Stromal cell of bone marrow (primary cell): ENCODE results near the gene MCF2L2.

Experiments used
- DNase-seq: peaks from one replicate; pipeline ENCODE4 v3.0.0-alpha.2; 2012; ENCODE audit warnings: low read depth

The MCF2L2 gene

GRCh38 chr3:183369627-183370026 is 58.8 kb downstream of the MCF2L2 start:
- DNase-seq = no peak

- DNase-seq = no peak
Measured at GRCh38 chr3:183369117-183369516, 59.3 kb downstream of the MCF2L2 start.

- no peak for DNase-seq
Measured at GRCh38 chr3:183360971-183361624, 67.3 kb downstream of the MCF2L2 start.

- no peak for DNase-seq
Measured at GRCh38 chr3:183359036-183359435, 69.4 kb downstream of the MCF2L2 start.

GRCh38 chr3:183357564-183358079 is 70.8 kb downstream of the MCF2L2 start:
- DNase-seq = no peak

GRCh38 chr3:183356920-183357319 is 71.5 kb downstream of the MCF2L2 start:
- no peak for DNase-seq

- no peak for DNase-seq
Measured at GRCh38 chr3:183354874-183355273, 73.5 kb downstream of the MCF2L2 start.

GRCh38 chr3:183354325-183354831 is 74.0 kb downstream of the MCF2L2 start:
- DNase-seq = no peak

GRCh38 chr3:183353421-183353820 is 75.0 kb downstream of the MCF2L2 start:
- DNase-seq = no peak

GRCh38 chr3:183350164-183350563 is 78.3 kb downstream of the MCF2L2 start:
- no peak for DNase-seq

- DNase-seq = no peak
Measured at GRCh38 chr3:183349421-183350157, 78.8 kb downstream of the MCF2L2 start.

- no peak for DNase-seq
Measured at GRCh38 chr3:183342824-183343223, 85.6 kb downstream of the MCF2L2 start.

- DNase-seq = no peak
Measured at GRCh38 chr3:183341545-183342288, 86.7 kb downstream of the MCF2L2 start.

- no peak for DNase-seq
Measured at GRCh38 chr3:183340222-183340621, 88.2 kb downstream of the MCF2L2 start.

- no peak for DNase-seq
Measured at GRCh38 chr3:183339461-183340086, 88.8 kb downstream of the MCF2L2 start.

GRCh38 chr3:183338520-183338919 is 89.9 kb downstream of the MCF2L2 start:
- DNase-seq = no peak

- DNase-seq = no peak
Measured at GRCh38 chr3:183332487-183332886, 95.9 kb downstream of the MCF2L2 start.

GRCh38 chr3:183331498-183331897 is 96.9 kb downstream of the MCF2L2 start:
- no peak for DNase-seq

GRCh38 chr3:183330881-183331280 is 97.5 kb downstream of the MCF2L2 start:
- DNase-seq = no peak

- no peak for DNase-seq
Measured at GRCh38 chr3:183329543-183329942, 98.9 kb downstream of the MCF2L2 start.

- no peak for DNase-seq
Measured at GRCh38 chr3:183328823-183329222, 99.6 kb downstream of the MCF2L2 start.

GRCh38 chr3:183328164-183328563 is 100.3 kb downstream of the MCF2L2 start:
- DNase-seq = no peak
